Omental fat pad (tissue), 4 donors: ENCODE data around the gene DZIP1. TPM values are rescaled to one million over a fixed set of nuclear protein-coding genes. Genes with fewer than 3 reads are reported as not detected.
"Not testable (repeated sequence)": the region's sequence is repeated elsewhere in the genome, so short reads cannot be mapped to it uniquely, and the experiment has no call there.

Source experiments
- ATAC-seq: fragments of 150-250 bp; one replicate; pipeline ENCODE4 v1.9.1; 2016; ENCODE audit warnings: mild to moderate bottlenecking, moderate library complexity; ENCODE audit not compliant: low FRiP score
- DNase-seq: peaks from one replicate; pipeline ENCODE4 v3.0.0-alpha.2; 2019; ENCODE audit warnings: low spot score
- total RNA-seq, 4 donors: library from RNA; depleted of rRNA; stranded (reverse); fragments of >200 nt; gene quantifications; one replicate each; pipeline ENCODE4 v1.1.0, GENCODE V29; 2016
- TF ChIP-seq, protein P1 (sequence below), 3 donors: fragments of 450-650 bp; IDR thresholded peaks; one replicate each; pipeline ENCODE4 v1.5.1; 2016 to 2017; ENCODE audit warnings: antibody characterized with exemption in 3 of 3, mild to moderate bottlenecking in 3 of 3, moderate library complexity in 2 of 3

DZIP1 gene
- total RNA-seq, 4 donors from 2014 or later: 6.6 to 18.0 (median 8.5) TPM

DNA sequence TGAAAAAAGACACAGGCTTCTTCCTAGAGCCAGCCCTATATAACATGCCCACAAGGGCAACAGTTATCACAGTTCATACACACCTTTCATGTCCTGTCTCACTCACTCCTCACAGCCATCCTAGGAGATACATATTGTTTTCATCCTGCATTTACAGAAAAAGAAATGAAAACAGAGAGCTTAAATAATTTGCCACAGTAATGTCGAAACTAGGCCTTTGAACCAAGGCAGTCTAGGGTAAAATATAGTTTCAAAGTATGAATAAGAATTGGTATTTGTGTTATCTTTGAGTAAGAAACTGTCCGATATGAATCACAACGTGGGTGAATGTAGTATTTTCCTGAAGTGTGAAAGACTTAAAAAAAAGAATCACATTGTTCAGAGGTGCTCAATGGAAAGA is 65.2 kb downstream of the DZIP1 start:
- TF ChIP-seq, protein P1, sequence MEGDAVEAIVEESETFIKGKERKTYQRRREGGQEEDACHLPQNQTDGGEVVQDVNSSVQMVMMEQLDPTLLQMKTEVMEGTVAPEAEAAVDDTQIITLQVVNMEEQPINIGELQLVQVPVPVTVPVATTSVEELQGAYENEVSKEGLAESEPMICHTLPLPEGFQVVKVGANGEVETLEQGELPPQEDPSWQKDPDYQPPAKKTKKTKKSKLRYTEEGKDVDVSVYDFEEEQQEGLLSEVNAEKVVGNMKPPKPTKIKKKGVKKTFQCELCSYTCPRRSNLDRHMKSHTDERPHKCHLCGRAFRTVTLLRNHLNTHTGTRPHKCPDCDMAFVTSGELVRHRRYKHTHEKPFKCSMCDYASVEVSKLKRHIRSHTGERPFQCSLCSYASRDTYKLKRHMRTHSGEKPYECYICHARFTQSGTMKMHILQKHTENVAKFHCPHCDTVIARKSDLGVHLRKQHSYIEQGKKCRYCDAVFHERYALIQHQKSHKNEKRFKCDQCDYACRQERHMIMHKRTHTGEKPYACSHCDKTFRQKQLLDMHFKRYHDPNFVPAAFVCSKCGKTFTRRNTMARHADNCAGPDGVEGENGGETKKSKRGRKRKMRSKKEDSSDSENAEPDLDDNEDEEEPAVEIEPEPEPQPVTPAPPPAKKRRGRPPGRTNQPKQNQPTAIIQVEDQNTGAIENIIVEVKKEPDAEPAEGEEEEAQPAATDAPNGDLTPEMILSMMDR (IDR thresholded peaks at IDR 0.05): no peak
- no peak for ATAC-seq
- no peak for DNase-seq

DNA sequence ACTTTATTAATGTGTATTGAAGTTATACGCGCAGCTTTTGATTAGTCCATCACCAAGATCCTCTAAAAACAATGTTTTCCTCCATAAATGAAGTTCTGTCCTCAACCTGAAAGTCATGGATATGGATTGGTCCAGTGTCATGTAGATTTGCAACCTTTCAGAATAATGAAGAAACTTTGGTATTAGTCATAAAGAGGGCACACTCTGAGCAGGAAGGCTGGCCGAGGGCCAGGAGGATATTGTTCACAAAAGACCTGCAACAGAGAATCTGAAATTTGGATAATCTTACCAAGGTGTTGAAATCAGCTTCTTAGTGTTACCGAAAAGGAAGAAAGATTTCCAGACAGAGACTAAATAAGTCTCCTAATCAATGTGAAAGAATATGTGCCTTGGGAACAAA is 71.3 kb downstream of the DZIP1 start:
- DNase-seq: no peak
- TF ChIP-seq, protein P1 (IDR thresholded peaks at IDR 0.05): no peak

DNA sequence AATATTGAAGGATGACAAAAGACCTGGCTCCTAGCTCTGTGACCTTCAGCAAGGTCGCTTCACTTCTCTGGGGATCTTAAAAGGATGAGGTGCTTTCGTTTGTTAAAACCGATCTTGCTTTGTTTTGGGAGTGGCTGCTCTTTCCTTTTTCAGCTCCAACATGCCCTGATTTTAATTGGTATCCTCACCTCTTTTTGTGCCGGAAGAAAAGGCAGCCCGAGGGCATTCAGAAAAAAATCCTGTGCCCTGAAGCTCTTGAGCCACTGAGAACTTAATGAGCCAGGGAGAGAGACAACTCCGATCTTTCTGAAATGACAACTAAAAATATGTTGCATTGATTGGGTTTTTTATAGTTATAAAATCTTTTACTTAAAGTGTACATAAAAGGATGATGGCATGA is 72.6 kb downstream of the DZIP1 start:
- ATAC-seq (no peak), DNase-seq (no peak)
- TF ChIP-seq, protein P1 (IDR thresholded peaks at IDR 0.05): no peak

More for the DNA sequence above, 71.3 kb downstream of the DZIP1 start:
- ATAC-seq: no peak

DNA sequence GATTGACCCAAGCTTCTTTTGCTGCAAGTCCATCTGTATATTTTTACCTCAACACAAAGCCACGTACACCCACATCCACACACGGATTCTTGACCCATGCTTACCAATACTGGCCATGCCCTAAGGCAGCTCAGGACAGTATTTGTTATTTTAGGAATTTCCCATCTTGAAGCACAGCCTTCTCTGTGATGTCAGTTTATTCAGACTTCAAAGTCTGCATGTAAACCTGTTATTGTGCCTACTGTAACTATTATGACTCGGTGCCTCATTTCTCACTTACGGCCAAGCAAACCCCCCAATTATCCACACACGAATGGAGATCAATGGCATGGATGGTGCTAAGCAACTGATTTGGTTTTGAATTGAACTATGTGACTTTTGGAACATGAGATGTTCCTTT is 74.5 kb downstream of the DZIP1 start:
- DNase-seq (no peak), ATAC-seq (no peak)
- TF ChIP-seq, protein P1 (IDR thresholded peaks at IDR 0.05): no peak

DNA sequence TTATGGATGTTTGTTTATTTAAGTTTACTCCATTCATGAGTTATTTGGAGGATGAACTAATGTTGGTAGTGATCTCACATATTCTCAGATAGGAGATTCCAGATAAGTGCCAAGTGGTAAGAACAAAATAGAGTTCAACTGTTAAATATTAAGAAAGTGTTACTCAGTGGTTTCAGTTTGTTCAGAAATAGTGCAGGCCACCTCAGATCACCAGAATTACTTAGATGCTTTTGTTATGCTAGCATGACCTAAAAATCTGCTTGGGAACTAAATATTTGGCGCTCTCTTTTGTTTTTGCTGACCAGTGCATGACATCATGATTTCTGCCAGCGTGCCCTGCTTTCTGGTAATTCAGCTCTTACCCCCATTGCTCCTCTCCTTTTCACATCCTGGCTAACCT is 76.4 kb downstream of the DZIP1 start:
- ATAC-seq (no peak), DNase-seq (no peak)
- TF ChIP-seq, protein P1 (IDR thresholded peaks at IDR 0.05): no peak

DNA sequence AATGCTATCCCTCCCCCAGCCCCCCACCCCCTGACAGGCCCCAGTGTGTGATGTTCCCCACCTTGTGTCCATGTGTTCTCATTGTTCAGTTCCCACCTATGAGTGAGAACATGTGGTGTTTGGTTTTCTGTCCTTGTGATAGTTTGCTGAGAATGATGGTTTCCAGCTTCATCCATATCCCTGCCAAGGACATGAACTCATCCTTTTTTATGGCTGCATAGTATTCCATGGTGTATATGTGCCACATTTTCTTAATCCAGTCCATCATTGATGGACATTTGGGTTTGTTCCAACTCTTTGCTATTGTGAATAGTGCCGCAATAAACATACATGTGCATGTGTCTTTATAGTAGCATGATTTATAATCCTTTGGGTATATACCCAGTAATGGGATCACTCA is 78.7 kb downstream of the DZIP1 start:
- not testable (repeated sequence) for DNase-seq, ATAC-seq

DNA sequence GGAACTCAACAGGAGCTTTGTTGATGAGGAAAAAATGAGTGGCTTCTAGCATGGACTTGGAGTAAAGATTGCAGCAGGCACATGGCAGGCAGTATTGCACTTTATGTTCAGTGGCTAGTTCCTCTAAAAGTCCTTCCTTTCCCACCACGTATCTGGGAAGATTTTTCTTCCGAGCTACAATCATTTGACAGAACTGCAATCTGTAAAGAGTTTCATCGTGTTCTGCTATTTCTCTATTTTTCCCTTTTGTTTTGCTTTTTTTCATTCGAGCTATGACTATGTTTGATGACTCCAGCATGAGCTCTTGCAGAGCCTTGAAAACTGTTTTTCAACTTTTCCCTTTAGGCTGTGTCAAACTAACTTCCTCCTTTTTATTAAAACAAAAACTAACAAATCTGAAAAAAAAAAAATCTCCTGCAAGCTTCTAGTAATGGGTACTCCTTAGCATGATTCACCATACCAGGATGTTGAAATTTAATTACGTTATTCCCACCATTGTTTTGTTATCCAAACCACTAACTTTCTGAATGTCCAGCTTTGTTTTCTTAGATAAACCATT is 79.7 kb downstream of the DZIP1 start:
- no peak for ATAC-seq
- TF ChIP-seq, protein P1 (IDR thresholded peaks at IDR 0.05): no peak
- DNase-seq: no peak

DNA sequence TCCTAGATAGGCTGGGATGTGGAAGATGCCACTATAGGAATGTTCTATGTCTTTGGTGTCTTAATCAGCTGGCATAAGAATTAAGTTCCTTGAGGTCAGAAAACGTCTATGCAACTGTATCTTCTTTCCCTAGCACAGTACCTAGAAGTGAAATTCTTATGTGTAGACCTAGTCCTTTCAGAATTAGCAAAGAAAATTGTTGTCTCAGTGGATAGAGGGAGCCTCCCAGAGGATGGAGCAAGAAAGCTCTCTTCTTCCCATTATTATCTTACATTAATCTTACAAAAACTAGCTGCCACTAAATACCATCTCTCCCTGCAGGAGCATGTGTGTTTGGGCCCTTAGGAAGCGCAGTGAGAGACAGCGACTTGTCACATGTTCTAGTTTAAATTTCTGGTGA is 80.4 kb downstream of the DZIP1 start:
- ATAC-seq (no peak), DNase-seq (no peak)
- TF ChIP-seq, protein P1 (IDR thresholded peaks at IDR 0.05): no peak
